ENCODE data around the gene ATP2A2. TPM values are rescaled to one million over a fixed set of nuclear protein-coding genes. Genes with fewer than 3 reads are reported as not detected.

Gene ATP2A2
- polyA plus RNA-seq, 4 donors: 152 to 167 (median 160) TPM

GRCh38 chr12:110289044-110289710, 8.1 kb downstream of the ATP2A2 start:
- DNase-seq (ENCODE audit: low read depth in 4 of 4, low spot score in 3 of 4): no peak

- no peak for DNase-seq (ENCODE audit: low read depth in 4 of 4, low spot score in 3 of 4)
These were observed 8.6 kb downstream of the ATP2A2 start for GRCh38 chr12:110289711-110290078.

- DNase-seq (ENCODE audit: low read depth in 4 of 4, low spot score in 3 of 4): no peak
These were observed 20.2 kb downstream of the ATP2A2 start for GRCh38 chr12:110301065-110301806.

GRCh38 chr12:110304061-110304551, 23.1 kb downstream of the ATP2A2 start:
- no peak for DNase-seq (ENCODE audit: low read depth in 4 of 4, low spot score in 3 of 4)

- no peak for DNase-seq (ENCODE audit: low read depth in 4 of 4, low spot score in 3 of 4)
These were observed 26.3 kb downstream of the ATP2A2 start for GRCh38 chr12:110307372-110307771.

GRCh38 chr12:110310763-110311162, 29.7 kb downstream of the ATP2A2 start:
- DNase-seq (ENCODE audit: low read depth in 4 of 4, low spot score in 3 of 4): no peak

- no peak for DNase-seq (ENCODE audit: low read depth in 4 of 4, low spot score in 3 of 4)
These were observed 30.9 kb downstream of the ATP2A2 start for GRCh38 chr12:110311903-110312302.

- DNase-seq (ENCODE audit: low read depth in 4 of 4, low spot score in 3 of 4): no peak
These were observed 31.7 kb downstream of the ATP2A2 start for GRCh38 chr12:110312581-110313360.

GRCh38 chr12:110314308-110314707, 33.3 kb downstream of the ATP2A2 start:
- no peak for DNase-seq (ENCODE audit: low read depth in 4 of 4, low spot score in 3 of 4)

GRCh38 chr12:110316861-110317260, 35.8 kb downstream of the ATP2A2 start:
- no peak for DNase-seq (ENCODE audit: low read depth in 4 of 4, low spot score in 3 of 4)

- DNase-seq (ENCODE audit: low read depth in 4 of 4, low spot score in 3 of 4): no peak
These were observed 36.9 kb downstream of the ATP2A2 start for GRCh38 chr12:110317911-110318310.

- no peak for DNase-seq (ENCODE audit: low read depth in 4 of 4, low spot score in 3 of 4)
These were observed 39.5 kb downstream of the ATP2A2 start for GRCh38 chr12:110320550-110320949.

- no peak for DNase-seq (ENCODE audit: low read depth in 4 of 4, low spot score in 3 of 4)
These were observed 48.7 kb downstream of the ATP2A2 start for GRCh38 chr12:110329710-110330109.

GRCh38 chr12:110330124-110330523, 49.1 kb downstream of the ATP2A2 start:
- DNase-seq (ENCODE audit: low read depth in 4 of 4, low spot score in 3 of 4): no peak

GRCh38 chr12:110330544-110330943, 49.5 kb downstream of the ATP2A2 start:
- no peak for DNase-seq (ENCODE audit: low read depth in 4 of 4, low spot score in 3 of 4)

- no peak for DNase-seq (ENCODE audit: low read depth in 4 of 4, low spot score in 3 of 4)
These were observed 52.2 kb downstream of the ATP2A2 start for GRCh38 chr12:110333201-110333600.

- no peak for DNase-seq (ENCODE audit: low read depth in 4 of 4, low spot score in 3 of 4)
These were observed 54.5 kb downstream of the ATP2A2 start for GRCh38 chr12:110335481-110336045.

- DNase-seq (ENCODE audit: low read depth in 4 of 4, low spot score in 3 of 4): no peak
These were observed 57.1 kb downstream of the ATP2A2 start for GRCh38 chr12:110337912-110338710.

GRCh38 chr12:110338754-110339153, 57.7 kb downstream of the ATP2A2 start:
- no peak for DNase-seq (ENCODE audit: low read depth in 4 of 4, low spot score in 3 of 4)

All from right renal pelvis (tissue), 4 donors.